ENCODE results near the gene BTN3A1.

- TF ChIP-seq EP300 (IDR thresholded peaks at IDR 0.05) = no peak
- TF ChIP-seq CTCF (IDR thresholded peaks at IDR 0.05) = no peak
- TF ChIP-seq POLR2A (IDR thresholded peaks at IDR 0.05) = no peak
Observed at GRCh38 chr6:26454631-26455030, 52.6 kb downstream of the BTN3A1 start.

Measured in tibial nerve (tissue), 4 donors.